NT2/D1 (cell line): ENCODE results near the gene MMP15.

Experiments
- YY1 ChIP-seq: IDR thresholded peaks from 2 replicates; pipeline ENCODE4 v1.6.1; 2011; ENCODE audit not compliant: insufficient read length, insufficient read depth
- ZNF274 ChIP-seq: IDR thresholded peaks from 2 replicates; pipeline ENCODE4 v1.6.1; 2011; ENCODE audit warnings: mild to moderate bottlenecking, low read depth, low read length

- no peak for TF ChIP-seq YY1
- no peak for TF ChIP-seq ZNF274
Observed at GRCh38 chr16:57999971-58000705, 25.4 kb upstream of the MMP15 start, which contains the start of gene ZNF319.
